HG03045 (cell line): ENCODE measurements around the gene KCNG4.
"Not testable (repeated sequence)": the region's sequence is repeated elsewhere in the genome, so short reads cannot be mapped to it uniquely, and the experiment has no call there.

ENCODE experiments used
- ATAC-seq: cut with Tn5 transposase; IDR thresholded peaks from one replicate; pipeline ENCODE4 v1.9.1; 2021; ENCODE audit warnings: mild to moderate bottlenecking, moderate library complexity; ENCODE audit not compliant: unreplicated experiment

KCNG4 gene

DNA sequence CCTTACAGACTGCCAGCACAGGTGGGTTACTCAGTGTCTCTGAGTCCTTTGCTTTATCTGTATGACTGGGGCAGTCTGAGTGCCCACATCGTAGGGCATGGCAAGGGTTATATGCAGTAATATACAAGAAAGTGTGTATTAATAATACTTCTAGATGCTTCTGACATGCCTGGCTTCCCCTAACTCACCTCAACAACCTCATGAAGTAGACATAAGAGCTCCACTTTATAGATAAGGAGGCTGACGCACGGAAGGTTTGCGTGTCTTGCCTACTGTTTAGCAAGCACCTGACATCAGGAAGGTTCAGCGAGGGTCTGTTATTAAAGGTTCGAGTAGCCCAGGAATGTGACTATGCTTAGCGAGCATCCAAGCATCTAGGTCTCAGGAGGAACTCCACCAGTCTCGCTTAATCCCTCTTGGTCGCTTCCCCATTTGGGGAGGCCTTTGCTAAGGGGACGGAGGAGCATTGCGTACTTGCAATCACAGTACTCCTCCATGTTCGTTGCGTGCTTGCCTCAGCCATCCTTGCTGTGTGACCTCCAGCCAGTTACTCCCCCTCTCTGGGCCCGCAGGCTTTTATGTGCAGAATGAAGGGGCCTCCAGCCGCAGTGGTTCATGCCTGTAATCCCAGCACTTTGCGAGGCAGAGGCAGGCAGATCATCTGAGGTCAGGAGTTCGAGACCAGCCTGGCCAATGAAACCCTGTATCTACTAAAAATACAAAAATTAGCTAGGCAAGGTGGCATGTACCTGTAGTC lies 1.6 kb downstream of the KCNG4 start:
- no peak for ATAC-seq

DNA sequence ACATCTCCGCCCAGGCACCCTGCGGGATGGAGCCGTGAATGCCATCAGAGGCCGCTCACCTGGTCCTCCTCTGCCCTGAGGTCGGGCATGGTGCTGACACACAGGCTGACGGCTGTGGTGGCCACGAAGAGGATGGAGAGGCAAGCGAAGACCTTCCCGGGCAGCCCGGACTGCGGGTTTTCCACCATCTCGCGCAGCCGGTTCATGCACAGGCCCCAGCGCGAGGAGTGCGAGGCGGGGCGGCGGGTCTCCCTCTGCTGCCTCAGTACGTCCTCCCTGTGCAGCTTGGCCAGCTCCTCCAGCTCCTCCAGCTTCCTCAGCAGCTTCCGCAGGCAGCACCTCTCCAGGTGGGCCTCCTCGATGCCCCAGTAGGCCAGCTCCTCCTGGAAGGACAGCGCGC lies 3.1 kb downstream of the KCNG4 start:
- no peak for ATAC-seq

DNA sequence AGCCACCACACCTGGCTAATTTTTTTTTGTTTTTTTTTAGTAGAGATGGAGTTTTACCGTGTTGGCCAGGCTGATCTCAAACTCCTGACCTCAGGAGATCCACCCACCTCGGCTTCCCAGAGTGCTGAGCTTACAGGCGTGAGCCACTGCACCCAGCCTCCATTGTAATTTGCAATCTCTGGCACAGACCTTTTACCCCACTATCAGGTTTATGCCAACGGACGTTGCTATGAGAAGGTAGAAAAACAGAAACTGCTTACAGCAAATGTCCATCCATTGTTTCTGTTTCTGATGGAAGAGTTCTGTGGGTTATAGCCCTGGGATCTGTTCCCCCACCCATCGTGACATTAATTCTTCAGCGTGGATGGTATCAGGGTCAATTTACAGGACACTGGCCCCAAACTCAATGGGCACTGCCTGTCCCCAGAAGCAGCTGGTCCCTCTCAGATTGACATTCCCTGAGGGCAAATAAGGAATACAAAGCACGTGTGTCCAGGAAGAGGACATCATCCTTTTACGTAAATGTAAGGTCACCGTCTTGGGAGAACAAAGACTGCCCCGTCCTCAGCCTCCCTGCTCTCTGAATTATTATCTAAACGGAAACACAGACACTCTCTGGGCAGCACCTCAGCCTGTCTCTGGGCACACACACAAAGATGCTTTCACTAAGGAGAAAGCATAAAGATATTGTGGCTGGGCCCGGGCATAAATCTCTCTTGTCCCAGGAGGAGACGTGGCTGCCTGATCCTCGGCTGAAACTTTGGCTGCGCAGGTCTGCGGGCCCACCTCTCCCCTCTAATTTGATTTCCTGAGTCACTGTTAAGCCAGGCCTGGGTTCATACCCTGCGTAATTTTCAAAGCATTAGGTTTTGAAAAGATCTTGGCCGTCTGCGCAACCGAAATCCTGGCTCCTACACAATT lies 5.2 kb downstream of the KCNG4 start:
- ATAC-seq: no peak

DNA sequence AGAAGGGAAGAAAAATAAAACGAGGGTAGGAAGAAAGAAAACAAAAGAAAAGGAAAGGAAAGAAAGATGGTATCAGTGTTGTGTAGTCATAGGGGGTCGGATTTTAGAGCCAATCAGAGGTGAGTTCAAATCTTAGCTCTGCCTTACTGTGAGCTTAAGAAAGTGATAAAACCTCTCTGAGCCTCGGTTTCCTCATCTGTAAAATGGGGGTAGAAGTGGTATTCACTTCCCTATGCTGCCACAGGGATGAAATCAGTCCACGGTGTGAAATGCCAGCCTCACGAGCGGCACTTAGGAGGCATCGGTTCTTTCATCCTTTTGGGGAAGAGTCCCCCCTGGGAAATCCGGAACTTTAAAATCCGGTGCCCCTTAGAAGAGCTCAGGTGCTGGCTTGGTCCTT lies 6.1 kb downstream of the KCNG4 start:
- no peak for ATAC-seq

DNA sequence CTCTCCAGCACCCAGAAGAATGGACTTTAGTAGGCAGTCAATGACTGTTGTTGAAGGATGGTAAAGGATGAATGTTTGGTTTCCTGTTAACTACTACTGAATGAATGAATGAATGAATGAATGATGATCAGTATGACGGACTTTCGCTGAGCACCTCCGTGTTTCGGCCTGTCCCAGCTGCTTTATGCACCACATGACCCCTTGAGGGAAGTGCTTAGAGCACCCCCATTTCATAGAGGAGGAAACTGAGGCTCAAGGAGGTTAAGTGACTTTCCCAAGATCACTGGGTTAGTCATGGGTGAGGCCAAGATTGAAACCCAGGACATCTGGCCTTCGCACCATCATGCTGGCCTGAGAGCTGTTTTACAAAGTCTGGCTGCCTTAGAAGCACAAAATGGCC lies 6.8 kb downstream of the KCNG4 start:
- ATAC-seq: no peak

GRCh38 chr16:84232060-84232459 lies 7.8 kb downstream of the KCNG4 start:
- no peak for ATAC-seq

GRCh38 chr16:84229471-84229870 lies 10.3 kb downstream of the KCNG4 start:
- no peak for ATAC-seq

DNA sequence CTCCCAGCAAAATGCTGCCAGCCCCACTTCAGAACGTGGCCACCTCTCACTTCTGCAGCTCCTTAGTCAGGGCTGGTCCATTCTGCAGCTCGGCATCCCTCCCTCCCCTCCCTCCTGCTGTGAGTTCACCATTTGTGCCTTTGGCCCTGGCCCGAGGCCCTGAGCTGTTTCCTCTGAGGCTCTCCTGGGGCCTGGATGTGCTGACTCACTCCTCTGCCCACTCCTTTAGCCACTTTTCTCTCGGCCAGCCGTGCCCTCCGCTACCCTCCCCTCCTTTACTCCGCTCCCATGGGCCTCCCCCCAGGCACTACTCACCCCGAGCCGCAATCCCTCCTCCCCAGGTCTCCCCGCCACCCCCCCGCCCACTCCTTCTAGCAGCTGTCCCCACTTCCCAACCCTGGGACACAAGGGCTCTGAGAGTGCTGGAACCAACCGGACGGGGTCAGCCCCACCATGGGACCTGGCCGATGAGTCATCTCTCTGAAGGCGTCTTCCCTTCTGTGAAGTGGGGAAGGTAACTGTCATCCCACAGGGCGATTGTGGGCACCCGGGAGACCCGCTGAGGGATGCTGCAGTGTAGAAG lies 11.5 kb downstream of the KCNG4 start:
- no peak for ATAC-seq

DNA sequence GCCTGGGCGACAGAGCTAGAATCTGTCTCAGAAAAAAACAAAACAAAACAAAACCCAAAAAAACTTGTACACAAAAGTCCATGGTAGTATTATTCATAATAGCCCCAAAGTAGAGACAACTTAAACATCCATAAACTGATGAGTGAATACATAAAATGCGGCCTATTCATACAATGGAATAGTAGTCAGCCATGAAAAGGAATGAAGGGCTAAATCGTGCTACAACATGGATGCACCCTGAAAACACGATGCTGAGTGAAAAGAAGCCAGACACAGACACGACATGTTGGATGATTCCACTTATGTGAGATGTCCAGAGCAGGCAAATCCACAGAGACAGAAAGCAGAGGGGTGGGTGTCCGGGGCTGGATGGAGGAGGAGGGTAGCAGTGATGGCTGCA lies 12.3 kb downstream of the KCNG4 start:
- ATAC-seq: no peak

- no peak for ATAC-seq
These were observed 13.8 kb downstream of the KCNG4 start for GRCh38 chr16:84226026-84226425.

- ATAC-seq: no peak
These were observed 14.2 kb downstream of the KCNG4 start for GRCh38 chr16:84225571-84225970.

GRCh38 chr16:84225126-84225525 lies 14.7 kb downstream of the KCNG4 start:
- no peak for ATAC-seq

GRCh38 chr16:84224554-84224953 lies 15.3 kb downstream of the KCNG4 start:
- no peak for ATAC-seq

GRCh38 chr16:84223456-84223855 lies 16.4 kb downstream of the KCNG4 start:
- no peak for ATAC-seq

- ATAC-seq: no peak
These were observed 19.0 kb downstream of the KCNG4 start for GRCh38 chr16:84220851-84221250.

- ATAC-seq: no peak
These were observed 20.9 kb downstream of the KCNG4 start for GRCh38 chr16:84218956-84219355.

- ATAC-seq: no peak
These were observed 21.5 kb downstream of the KCNG4 start for GRCh38 chr16:84218176-84218823.

GRCh38 chr16:84216144-84216543 lies 23.7 kb downstream of the KCNG4 start:
- ATAC-seq: not testable (repeated sequence)

DNA sequence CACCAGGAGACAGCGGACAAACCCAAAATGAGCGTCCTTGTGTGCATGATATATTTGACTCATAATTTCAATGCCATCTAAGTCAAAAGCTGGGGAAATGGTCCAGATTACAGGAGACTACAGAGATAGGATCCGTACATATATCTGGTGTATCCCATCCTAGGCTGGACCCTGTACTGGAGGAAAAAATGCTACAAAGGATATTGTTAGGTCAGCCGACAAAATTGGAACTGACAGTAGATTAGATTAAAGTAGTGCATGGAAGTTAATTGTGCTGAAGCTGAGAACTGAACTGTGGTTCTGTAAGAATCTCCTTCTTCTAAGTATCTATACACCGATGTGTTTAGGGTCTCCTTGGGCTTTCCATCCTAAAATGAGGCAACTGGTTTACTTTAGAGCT lies 24.3 kb downstream of the KCNG4 start:
- ATAC-seq: no peak

GRCh38 chr16:84214451-84215066 lies 25.3 kb downstream of the KCNG4 start:
- ATAC-seq: no peak

GRCh38 chr16:84212631-84213030 lies 27.2 kb downstream of the KCNG4 start:
- ATAC-seq: no peak
